HCT116 (cell line): ENCODE data around the gene INTS2. TPM values are rescaled to one million over a fixed set of nuclear protein-coding genes. Genes with fewer than 3 reads are reported as not detected.

Source experiments
- ATAC-seq: fragments of 200-7000 bp; cut with Tn5 transposase; 2 replicates; pipeline ENCODE4 v1.9.1; 2020; ENCODE audit warnings: mild to moderate bottlenecking, moderate library complexity
- BruUV-seq: library from RNA; stranded (reverse); fragments of 400-500 nt; replicated peaks from 2 replicates; lab custom pipeline; 2021; lab: Mats Ljungman, UMichigan
- CTCF ChIA-PET: fragments of 300-600 bp; sonication (Branson Sonifier 250); formaldehyde crosslinking; loops from one replicate; lab custom pipeline; 2021; ENCODE audit warnings: antibody characterized with exemption; lab: Charles Lee
- POLR2A ChIA-PET: fragments of 300-600, 350-600 bp; sonication (Branson Sonifier 250); formaldehyde crosslinking; loops from one replicate; lab custom pipeline; 2021; ENCODE audit warnings: antibody characterized with exemption; lab: Charles Lee
- RAD21 ChIA-PET, 2 experiments: fragments of 300-600 bp; sonication (Branson Sonifier 250); formaldehyde crosslinking; loops; one replicate each; lab custom pipeline; 2023; ENCODE audit warnings: low total read pairs in 2 of 2; ENCODE audit not compliant: uncharacterized antibody in 2 of 2, unreplicated experiment in 2 of 2, low non-redundant PET in 1 of 2; lab: Charles Lee
- DNase-seq: peaks from one replicate; pipeline ENCODE4 v3.0.0-alpha.2; 2010; ENCODE audit warnings: low read depth, low spot score
- H2AFZ ChIP-seq: fragments of 200-600 bp; shearing (Covaris generic), sonication (generic); 2 replicates; pipeline ENCODE4 v1.6.1; 2017; ENCODE audit warnings: low read depth, mixed run types, mixed read lengths, antibody characterized with exemption, low read length; ENCODE audit not compliant: poor library complexity, severe bottlenecking
- H3K27ac ChIP-seq: 2 replicates; pipeline ENCODE4 v1.5.1; 2012; ENCODE audit warnings: low read depth, low read length
- H3K27me3 ChIP-seq: fragments of 200-600 bp; sonication (generic); 2 replicates; pipeline ENCODE4 v1.6.1; 2016; ENCODE audit warnings: mixed run types, low read length, mixed read lengths; ENCODE audit not compliant: insufficient read depth
- H3K36me3 ChIP-seq, 2 experiments: fragments of 200-500 bp in 1 of 2; fragments of 200-600 bp in 1 of 2; sonication (Bioruptor generic) in 1 of 2; sonication (generic) in 1 of 2; 2 replicates each; pipeline versions ENCODE4 v1.5.1 to v1.6.1; 2014 to 2016; ENCODE audit warnings: low read length in 2 of 2, inconsistent platforms in 1 of 2, mixed read lengths in 1 of 2, mixed run types in 1 of 2; ENCODE audit not compliant: insufficient read depth in 2 of 2, control insufficient read depth in 1 of 2
- H3K4me1 ChIP-seq, 2 experiments: fragments of 200-600 bp in 1 of 2; sonication (generic) in 1 of 2; 2 replicates each; pipeline versions ENCODE4 v1.5.1 to v1.6.1; 2012 to 2017; ENCODE audit warnings: low read length in 2 of 2, inconsistent platforms in 1 of 2, mild to moderate bottlenecking in 1 of 2, mixed read lengths in 1 of 2, mixed run types in 1 of 2, moderate library complexity in 1 of 2; ENCODE audit not compliant: insufficient read depth in 2 of 2, control insufficient read depth in 1 of 2
- H3K4me2 ChIP-seq: fragments of 200-600 bp; sonication (generic); 2 replicates; pipeline ENCODE4 v1.6.1; 2017; ENCODE audit warnings: mixed run types, low read length, mixed read lengths
- H3K4me3 ChIP-seq, 2 experiments: fragments of 200-600 bp in 1 of 2; sonication (generic) in 1 of 2; replicated peaks in 1 of 2; 2 replicates each; pipeline ENCODE4 v1.5.1; 2011 to 2016; ENCODE audit warnings: low read length in 2 of 2, control low read depth in 1 of 2, low read depth in 1 of 2, mild to moderate bottlenecking in 1 of 2, mixed read lengths in 1 of 2, mixed run types in 1 of 2
- H3K79me2 ChIP-seq: fragments of 200-600 bp; sonication (generic); 2 replicates; pipeline ENCODE4 v1.6.1; 2017; ENCODE audit warnings: mild to moderate bottlenecking, mixed run types, low read length, moderate library complexity, mixed read lengths; ENCODE audit not compliant: insufficient read depth
- H3K9ac ChIP-seq: fragments of 200-600 bp; sonication (generic); 2 replicates; pipeline ENCODE4 v1.6.1; 2016; ENCODE audit warnings: low read length, mixed read lengths
- H3K9me2 ChIP-seq: fragments of 200-600 bp; sonication (generic), shearing (Covaris generic); 2 replicates; pipeline ENCODE4 v1.6.1; 2017; ENCODE audit warnings: mixed run types, mild to moderate bottlenecking, moderate library complexity; ENCODE audit not compliant: insufficient read depth
- H3K9me3 ChIP-seq, 2 experiments: fragments of 200-500 bp in 1 of 2; fragments of 200-600 bp in 1 of 2; sonication (Bioruptor generic) in 1 of 2; sonication (generic) in 1 of 2; 2 replicates each; pipeline ENCODE4 v1.6.1; 2014 to 2017; ENCODE audit warnings: low read length in 2 of 2, mixed read lengths in 2 of 2, inconsistent platforms in 1 of 2, low read depth in 1 of 2, mild to moderate bottlenecking in 1 of 2, mixed run types in 1 of 2, moderate library complexity in 1 of 2; ENCODE audit not compliant: control insufficient read depth in 1 of 2, insufficient read depth in 1 of 2
- H4K20me1 ChIP-seq: fragments of 200-600 bp; sonication (generic), shearing (Covaris generic); 2 replicates; pipeline ENCODE4 v1.6.1; 2017; ENCODE audit warnings: mixed run types, mild to moderate bottlenecking, moderate library complexity; ENCODE audit not compliant: insufficient read depth
- CEBPB ChIP-seq: IDR thresholded peaks from 2 replicates; pipeline ENCODE4 v1.6.1; 2012; ENCODE audit warnings: low read depth
- ELF1 ChIP-seq: IDR thresholded peaks from 2 replicates; pipeline ENCODE4 v1.6.1; 2012; ENCODE audit warnings: low read depth, borderline replicate concordance
- EZH2phosphoT487 ChIP-seq: fragments of 200-600 bp; IDR thresholded peaks from 2 replicates; pipeline ENCODE4 v1.6.1; 2018; ENCODE audit warnings: antibody characterized with exemption, borderline replicate concordance
- SP1 ChIP-seq: IDR thresholded peaks from 2 replicates; pipeline ENCODE4 v1.6.1; 2012; ENCODE audit warnings: low read depth
- SRF ChIP-seq: IDR thresholded peaks from 2 replicates; pipeline ENCODE4 v1.6.1; 2012; ENCODE audit warnings: low read depth
- TCF7L2 ChIP-seq: IDR thresholded peaks from 2 replicates; pipeline ENCODE4 v1.7.0; 2011; ENCODE audit warnings: borderline replicate concordance, inconsistent platforms; ENCODE audit not compliant: insufficient read depth, insufficient read length; ENCODE audit errors: extremely low read depth
- intact Hi-C: fragments of 100-400 bp; cut with micrococcal nuclease; formaldehyde crosslinking; loops from 2 replicates; pipeline ENCODE4 v1.10.0; 2022
- total RNA-seq: library from RNA; stranded (reverse); gene quantifications from one replicate; pipeline ENCODE4 v1.2.1, GENCODE V29; 2021; ENCODE audit not compliant: unreplicated experiment
- TF ChIP-seq, protein P1 (sequence below): IDR thresholded peaks from 2 replicates; pipeline ENCODE4 v1.6.1; 2012; ENCODE audit warnings: low read depth
- TF ChIP-seq, protein P2 (sequence below): IDR thresholded peaks from 2 replicates; pipeline ENCODE4 v1.6.1; 2012
- TF ChIP-seq, protein P3 (sequence below), 3 experiments: fragments of 200-600 bp in 1 of 3; sonication (generic) in 1 of 3; IDR thresholded peaks in 2 of 3; conservative IDR thresholded peaks in 1 of 3; 2 replicates each; pipeline ENCODE4 v1.5.1; 2012 to 2017; ENCODE audit warnings: low read depth in 2 of 3, low read length in 2 of 3, antibody characterized with exemption in 1 of 3, borderline replicate concordance in 1 of 3, control low read depth in 1 of 3, mild to moderate bottlenecking in 1 of 3, mixed read lengths in 1 of 3, mixed run types in 1 of 3, moderate library complexity in 1 of 3; ENCODE audit not compliant: insufficient read depth in 1 of 3

INTS2 gene
- total RNA-seq, 1 experiment from 2014 or later, result 40.5 TPM

DNA sequence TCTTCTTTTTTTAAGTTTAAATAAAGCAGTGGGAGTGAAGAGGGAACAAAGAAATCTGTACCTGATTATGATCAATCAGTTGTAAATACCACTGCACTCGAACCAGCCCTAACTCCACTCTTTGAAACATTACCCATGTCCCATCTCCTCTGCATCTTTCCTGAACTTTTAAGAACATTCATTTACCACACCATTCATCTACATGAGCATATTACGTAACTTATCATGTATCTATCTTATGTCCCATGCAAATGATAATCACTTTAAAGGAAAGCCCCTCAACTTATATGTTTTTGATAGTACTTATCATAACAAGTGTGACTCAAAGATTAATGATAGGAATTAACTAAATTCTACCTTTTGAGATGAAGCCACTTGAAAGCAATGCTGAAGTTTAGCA lies 53.7 kb downstream of the INTS2 start:
- ChIA-PET CTCF (no interaction called here), RAD21 (no interaction called here), POLR2A (no interaction called here)
- H3K4me1 ChIP-seq, result no peaks in the 10 kb centered on the region
- no peak overlapping the region for H3K4me2 ChIP-seq
- intact Hi-C loops, result no loop called here
- no peak overlapping the region for H2AFZ ChIP-seq
- no peaks in the 10 kb centered on the region for H3K9me3 ChIP-seq
- no peak for ATAC-seq
- DNase-seq, result no peak
- no peak overlapping the region for H3K9ac ChIP-seq
- no peaks in the 10 kb centered on the region for H4K20me1 ChIP-seq
- no peak overlapping the region for H3K27ac ChIP-seq
- H3K4me3 ChIP-seq, result no peak overlapping the region
- H3K9me2 ChIP-seq, result no peaks in the 10 kb centered on the region
- H3K79me2 ChIP-seq, result no peaks in the 10 kb centered on the region
- no peaks in the 10 kb centered on the region for H3K27me3 ChIP-seq
- H3K36me3 ChIP-seq, result peaks cover 31 to 47% of the 10 kb centered on the region in 2 experiments
- TF ChIP-seq, protein P1, sequence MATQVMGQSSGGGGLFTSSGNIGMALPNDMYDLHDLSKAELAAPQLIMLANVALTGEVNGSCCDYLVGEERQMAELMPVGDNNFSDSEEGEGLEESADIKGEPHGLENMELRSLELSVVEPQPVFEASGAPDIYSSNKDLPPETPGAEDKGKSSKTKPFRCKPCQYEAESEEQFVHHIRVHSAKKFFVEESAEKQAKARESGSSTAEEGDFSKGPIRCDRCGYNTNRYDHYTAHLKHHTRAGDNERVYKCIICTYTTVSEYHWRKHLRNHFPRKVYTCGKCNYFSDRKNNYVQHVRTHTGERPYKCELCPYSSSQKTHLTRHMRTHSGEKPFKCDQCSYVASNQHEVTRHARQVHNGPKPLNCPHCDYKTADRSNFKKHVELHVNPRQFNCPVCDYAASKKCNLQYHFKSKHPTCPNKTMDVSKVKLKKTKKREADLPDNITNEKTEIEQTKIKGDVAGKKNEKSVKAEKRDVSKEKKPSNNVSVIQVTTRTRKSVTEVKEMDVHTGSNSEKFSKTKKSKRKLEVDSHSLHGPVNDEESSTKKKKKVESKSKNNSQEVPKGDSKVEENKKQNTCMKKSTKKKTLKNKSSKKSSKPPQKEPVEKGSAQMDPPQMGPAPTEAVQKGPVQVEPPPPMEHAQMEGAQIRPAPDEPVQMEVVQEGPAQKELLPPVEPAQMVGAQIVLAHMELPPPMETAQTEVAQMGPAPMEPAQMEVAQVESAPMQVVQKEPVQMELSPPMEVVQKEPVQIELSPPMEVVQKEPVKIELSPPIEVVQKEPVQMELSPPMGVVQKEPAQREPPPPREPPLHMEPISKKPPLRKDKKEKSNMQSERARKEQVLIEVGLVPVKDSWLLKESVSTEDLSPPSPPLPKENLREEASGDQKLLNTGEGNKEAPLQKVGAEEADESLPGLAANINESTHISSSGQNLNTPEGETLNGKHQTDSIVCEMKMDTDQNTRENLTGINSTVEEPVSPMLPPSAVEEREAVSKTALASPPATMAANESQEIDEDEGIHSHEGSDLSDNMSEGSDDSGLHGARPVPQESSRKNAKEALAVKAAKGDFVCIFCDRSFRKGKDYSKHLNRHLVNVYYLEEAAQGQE, result no peak
- no TSS peak for BruUV-seq

DNA sequence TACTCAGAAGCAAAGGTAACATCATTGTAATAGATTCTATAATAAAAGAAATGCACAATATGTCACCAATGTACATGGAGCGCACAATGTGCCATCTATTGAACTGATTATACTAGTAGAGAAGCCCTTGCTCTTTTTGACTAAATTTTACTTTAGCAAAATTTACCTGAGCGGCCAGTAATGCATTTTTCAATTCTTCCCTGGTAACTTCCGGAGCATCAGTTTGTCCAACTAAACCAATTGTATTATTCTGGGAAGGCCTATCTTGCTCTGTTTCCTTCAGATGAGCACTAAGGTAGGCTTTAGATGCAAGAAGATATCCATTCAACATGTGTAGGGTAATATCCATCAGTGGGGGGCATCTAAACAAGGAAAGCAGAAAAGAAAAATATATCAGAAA lies 55.7 kb downstream of the INTS2 start:
- no peak overlapping the region for H3K4me2 ChIP-seq
- no peak for TF ChIP-seq SP1
- TF ChIP-seq CEBPB, result no peak
- no peak for TF ChIP-seq ELF1
- TF ChIP-seq, protein P2, sequence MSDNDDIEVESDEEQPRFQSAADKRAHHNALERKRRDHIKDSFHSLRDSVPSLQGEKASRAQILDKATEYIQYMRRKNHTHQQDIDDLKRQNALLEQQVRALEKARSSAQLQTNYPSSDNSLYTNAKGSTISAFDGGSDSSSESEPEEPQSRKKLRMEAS, result no peak
- no peak for TF ChIP-seq TCF7L2
- no peak for TF ChIP-seq SRF
- TF ChIP-seq EZH2phosphoT487, result no peak
- TF ChIP-seq, protein P3, sequence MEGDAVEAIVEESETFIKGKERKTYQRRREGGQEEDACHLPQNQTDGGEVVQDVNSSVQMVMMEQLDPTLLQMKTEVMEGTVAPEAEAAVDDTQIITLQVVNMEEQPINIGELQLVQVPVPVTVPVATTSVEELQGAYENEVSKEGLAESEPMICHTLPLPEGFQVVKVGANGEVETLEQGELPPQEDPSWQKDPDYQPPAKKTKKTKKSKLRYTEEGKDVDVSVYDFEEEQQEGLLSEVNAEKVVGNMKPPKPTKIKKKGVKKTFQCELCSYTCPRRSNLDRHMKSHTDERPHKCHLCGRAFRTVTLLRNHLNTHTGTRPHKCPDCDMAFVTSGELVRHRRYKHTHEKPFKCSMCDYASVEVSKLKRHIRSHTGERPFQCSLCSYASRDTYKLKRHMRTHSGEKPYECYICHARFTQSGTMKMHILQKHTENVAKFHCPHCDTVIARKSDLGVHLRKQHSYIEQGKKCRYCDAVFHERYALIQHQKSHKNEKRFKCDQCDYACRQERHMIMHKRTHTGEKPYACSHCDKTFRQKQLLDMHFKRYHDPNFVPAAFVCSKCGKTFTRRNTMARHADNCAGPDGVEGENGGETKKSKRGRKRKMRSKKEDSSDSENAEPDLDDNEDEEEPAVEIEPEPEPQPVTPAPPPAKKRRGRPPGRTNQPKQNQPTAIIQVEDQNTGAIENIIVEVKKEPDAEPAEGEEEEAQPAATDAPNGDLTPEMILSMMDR (IDR thresholded peaks at IDR 0.05 in 2 of 3, conservative IDR thresholded peaks at IDR 0.05 in 1 of 3; ENCODE audit: borderline replicate concordance in 1 of 3, insufficient read depth in 1 of 3, low read depth in 2 of 3, low read length in 2 of 3), result no peak
- no peaks in the 10 kb centered on the region for H4K20me1 ChIP-seq
- no peaks in the 10 kb centered on the region for H3K79me2 ChIP-seq
- no peaks in the 10 kb centered on the region for H3K4me1 ChIP-seq
- H3K27me3 ChIP-seq, result no peaks in the 10 kb centered on the region
- H3K36me3 ChIP-seq, result peaks cover 26 to 51% of the 10 kb centered on the region in 2 experiments
- ATAC-seq (no peak), DNase-seq (no peak)
- ChIA-PET POLR2A (interaction anchor here (1.3 kb wide), 1 partner anchor 9 kb away, joined by 5 read pairs; the partner anchor contains the start of gene BRIP1), CTCF (no interaction called here), RAD21 (no interaction called here)
- H3K27ac ChIP-seq, result no peak overlapping the region
- H3K4me3 ChIP-seq, result no peak overlapping the region
- H2AFZ ChIP-seq, result no peak overlapping the region
- H3K9me2 ChIP-seq, result no peaks in the 10 kb centered on the region
- no peaks in the 10 kb centered on the region for H3K9me3 ChIP-seq
- no peak overlapping the region for H3K9ac ChIP-seq
- BruUV-seq, result no TSS peak
- intact Hi-C loops, result no loop called here
